Kidney tubule cell (primary cell): Measurements from ENCODE around the gene PPP1R9A.
A peak's percentile ranks its signal among the peaks of the same experiment; 100 is the strongest.

Experiments
- DNase-seq: peaks from one replicate; pipeline ENCODE4 v3.0.0-alpha.2; 2018; ENCODE audit warnings: low spot score

The PPP1R9A gene

GRCh38 chr7:94907026-94907810 lies at the start of gene PPP1R9A:
Gene PPP1R9A, plus strand, starts transcription at chr7:94907594. Its CDS starts 2,520 bp downstream, at chr7:94910114.
- peak; percentile 80 for DNase-seq

DNA sequence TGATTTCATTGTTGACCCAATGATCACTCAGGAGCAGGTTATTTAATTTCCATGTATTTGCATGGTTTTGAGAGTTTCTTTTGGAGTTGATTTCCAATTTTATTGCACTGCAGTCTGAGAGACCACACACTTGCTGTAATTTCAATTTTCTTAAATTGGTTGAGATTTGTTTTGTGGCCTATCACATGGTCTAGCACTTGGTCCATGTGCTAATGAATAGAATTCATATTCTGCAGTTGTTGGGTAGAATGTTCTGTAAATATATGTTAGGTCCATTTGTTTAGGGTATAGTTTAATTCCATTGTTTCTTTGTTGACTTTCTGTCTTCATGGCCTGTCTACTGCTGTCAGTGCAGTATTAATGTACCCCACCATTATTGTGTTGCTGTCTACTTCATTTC lies 36.3 kb upstream of the PPP1R9A start:
- no peak for DNase-seq

GRCh38 chr7:94873239-94873638 lies 34.2 kb upstream of the PPP1R9A start:
- DNase-seq = no peak

DNA sequence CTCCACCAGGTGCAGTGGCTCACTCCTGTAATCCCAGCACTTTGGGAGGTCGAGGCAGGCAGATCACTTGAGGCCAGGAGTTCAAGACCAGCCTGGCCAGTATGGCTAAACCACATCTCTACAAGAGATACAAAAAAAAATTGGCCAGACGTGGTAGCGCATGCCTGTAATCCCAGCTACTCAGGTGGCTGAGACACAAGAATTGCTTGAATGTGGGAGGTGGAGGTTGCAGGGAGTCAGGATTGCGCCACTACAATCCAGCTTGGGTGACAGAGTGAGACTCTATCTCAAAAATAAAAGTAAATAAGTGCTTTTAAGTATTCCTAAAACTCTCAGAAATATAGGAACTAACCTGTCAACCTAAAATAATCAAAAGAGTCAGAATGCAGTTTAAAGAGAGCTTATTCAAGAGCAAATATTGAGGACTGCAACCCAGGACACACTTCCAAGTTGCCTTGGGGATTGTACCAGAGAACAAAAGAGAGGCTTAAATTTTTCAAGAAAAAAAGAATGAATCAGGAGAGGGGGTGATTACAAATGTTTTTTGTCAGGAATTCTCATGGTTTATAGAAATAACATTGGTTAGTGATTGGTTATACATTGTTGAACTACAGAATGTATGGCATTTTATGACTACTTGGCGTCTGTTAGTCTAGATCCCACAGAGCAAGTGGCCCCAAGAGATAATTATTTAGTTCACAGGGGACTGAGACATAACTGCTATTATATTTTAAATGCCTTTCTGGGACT lies 33.2 kb upstream of the PPP1R9A start:
- DNase-seq = peak; percentile 44

- peak; percentile 40 for DNase-seq
These were observed 32.2 kb upstream of the PPP1R9A start for GRCh38 chr7:94875201-94875600.

GRCh38 chr7:94877731-94878670 lies 29.4 kb upstream of the PPP1R9A start:
- DNase-seq = peak; percentile 23

DNA sequence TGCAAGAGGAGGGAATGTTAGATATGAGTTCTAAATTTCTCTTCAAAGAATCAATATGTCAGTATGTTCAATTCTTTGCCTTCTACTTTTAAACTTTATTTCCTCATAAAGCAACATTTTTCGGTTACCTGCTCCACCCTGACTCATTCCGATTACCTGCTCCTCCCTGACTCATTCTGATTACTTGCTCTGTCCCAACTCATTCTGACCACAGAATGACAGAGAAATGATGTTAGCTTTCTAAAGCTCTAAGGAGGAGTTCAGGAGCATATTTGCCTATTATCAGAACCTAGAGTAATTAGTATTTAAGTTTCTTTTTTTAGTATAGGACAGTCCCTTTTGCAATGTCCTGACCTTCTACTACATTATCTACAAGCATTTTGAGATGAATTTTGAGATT lies 24.5 kb upstream of the PPP1R9A start:
- DNase-seq = peak; percentile 56

GRCh38 chr7:94883616-94884015 lies 23.8 kb upstream of the PPP1R9A start:
- peak; percentile 69 for DNase-seq

DNA sequence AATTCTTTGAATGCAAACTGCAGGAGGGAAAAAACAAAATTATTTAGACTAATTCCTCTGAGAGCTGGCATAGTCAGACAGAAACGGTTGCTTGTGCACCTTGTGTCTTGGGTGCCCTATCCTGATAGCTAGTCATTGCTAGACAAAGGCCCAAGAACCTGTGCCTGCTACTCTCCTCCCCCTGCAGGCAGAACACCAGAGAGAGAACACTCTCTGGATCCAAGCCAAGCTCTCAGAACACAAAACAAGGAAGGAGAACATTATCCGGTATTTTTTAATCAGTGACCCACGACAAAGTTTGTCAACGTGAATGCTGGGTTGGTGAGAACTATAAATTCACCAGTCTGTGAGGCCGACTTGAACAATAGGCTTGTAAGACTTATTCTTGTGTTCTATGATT lies 18.8 kb upstream of the PPP1R9A start:
- peak; percentile 84 for DNase-seq

GRCh38 chr7:94888995-94889523 lies 18.3 kb upstream of the PPP1R9A start:
- no peak for DNase-seq

DNA sequence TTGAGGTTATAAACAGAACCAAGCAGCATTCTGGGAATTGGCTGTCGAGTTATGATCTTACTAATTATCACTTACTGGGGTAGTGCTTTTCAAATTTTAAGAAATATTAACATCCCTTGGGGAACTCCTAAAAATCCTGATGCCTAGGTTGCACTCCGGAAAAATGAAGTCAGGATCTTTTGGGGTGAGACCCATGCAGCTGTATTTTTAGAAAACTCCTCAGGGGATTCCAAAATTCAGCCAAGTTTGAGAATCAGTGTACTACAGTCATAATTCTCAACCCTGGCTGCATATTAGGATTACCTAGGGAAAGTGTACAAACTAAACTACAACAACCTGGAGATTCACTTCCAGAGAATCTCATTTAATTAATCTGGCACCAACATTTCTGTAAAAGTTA lies 17.2 kb upstream of the PPP1R9A start:
- no peak for DNase-seq

DNA sequence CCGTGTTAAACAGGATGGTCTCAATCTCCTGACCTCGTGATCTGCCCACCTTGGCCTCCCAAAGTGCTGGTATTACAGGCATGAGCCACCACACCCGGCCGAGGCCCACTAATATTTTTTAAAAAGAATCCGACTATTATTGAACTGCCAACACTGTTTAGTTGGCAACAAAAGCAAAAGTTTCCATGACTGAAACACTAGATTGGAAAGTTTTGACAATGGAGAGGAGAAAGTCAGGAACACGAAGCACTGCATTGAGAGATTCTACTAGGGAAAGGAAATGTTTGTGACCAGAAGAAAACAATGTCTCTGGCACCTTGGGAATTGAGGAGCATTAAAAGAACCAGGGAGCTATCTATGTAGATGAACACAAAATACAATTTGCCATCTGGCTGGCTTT lies 13.7 kb upstream of the PPP1R9A start:
- DNase-seq = no peak

DNA sequence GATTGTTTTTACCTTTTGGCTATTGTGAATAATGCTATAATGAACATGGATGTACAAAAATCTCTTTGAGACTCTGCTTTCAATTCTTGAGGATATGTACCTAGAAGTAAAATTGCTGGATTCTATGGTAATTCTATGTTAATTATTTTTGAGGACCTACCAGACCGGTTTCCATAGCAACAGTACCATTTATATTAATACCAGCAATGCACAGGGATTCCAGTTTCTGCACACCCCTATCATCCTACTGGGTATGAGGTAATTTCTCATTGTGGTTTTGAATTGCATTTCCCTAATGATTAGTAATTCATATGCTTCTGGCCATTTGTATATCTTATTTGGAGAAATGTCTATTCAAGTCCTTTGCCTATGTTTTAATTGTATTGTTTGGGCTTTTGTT lies 9.9 kb upstream of the PPP1R9A start:
- DNase-seq = no peak

DNA sequence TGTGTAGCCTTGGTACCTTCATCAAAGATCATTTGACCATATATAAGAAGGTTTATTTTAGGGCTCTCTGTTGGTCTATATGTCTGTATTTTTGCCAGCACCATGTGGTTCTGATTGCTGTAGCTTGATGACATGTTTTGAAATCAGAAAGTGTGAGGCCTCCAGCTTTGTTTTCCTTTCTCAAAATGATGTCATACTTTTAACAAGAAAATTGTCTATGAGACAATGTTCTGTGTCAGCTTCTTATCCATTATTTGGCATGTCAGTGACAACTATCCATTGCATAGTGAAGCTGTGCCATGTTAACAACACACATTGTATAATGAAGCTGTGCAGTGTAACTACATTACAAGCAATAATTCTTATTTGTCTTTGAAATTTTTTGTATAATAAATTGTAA lies 9.1 kb upstream of the PPP1R9A start:
- DNase-seq = no peak

DNA sequence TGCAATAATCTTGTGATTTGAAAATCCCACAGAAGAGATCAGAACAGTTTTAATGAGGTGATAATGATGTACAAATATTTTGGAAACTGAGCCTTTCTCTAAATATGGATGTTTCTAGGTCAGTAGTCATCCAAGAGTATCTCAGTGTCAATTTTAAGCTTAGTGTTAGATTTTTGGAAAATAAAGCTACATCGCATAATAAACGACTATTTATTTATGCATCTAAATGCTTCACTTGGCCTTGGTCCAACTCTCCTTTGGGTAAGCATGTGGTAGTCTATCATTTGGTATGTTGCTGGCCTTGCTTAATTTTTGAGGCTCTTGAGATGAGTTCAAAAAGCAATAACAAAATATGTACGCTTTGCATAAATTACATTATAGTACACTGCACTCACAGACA lies 5.4 kb upstream of the PPP1R9A start:
- no peak for DNase-seq

- DNase-seq = no peak
These were observed 3.4 kb upstream of the PPP1R9A start for GRCh38 chr7:94903971-94904370.

- no peak for DNase-seq
These were observed 2.4 kb upstream of the PPP1R9A start for GRCh38 chr7:94904982-94905381.

GRCh38 chr7:94906065-94906851 lies 1.1 kb upstream of the PPP1R9A start:
- no peak for DNase-seq

DNA sequence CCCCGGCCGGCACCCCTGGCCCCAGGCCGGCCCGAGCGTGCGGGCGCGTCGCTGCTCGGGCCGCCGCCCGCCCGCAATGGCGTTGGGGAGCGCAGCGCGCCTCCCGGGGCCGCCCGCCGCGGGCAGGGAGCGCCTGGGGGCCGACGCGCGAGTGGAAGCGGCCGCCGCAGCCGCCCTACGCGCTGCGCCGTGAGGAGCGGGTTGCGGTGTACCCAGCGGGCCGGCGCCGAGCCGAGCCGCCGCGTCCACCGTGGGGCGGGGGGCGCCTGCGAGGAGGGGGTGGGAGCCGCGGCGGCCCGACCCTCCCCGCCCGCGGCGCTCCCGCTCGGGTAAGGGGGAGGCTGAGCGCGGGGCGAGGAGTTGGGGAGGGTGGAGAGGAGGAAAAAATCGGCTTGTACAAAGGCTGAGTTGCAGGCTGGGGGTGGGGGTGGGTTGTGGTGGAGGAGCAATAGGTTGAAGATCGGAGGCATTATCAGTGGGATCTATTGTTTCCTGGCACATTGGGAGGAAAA lies 473 bp downstream of the PPP1R9A start:
- DNase-seq = no peak

DNA sequence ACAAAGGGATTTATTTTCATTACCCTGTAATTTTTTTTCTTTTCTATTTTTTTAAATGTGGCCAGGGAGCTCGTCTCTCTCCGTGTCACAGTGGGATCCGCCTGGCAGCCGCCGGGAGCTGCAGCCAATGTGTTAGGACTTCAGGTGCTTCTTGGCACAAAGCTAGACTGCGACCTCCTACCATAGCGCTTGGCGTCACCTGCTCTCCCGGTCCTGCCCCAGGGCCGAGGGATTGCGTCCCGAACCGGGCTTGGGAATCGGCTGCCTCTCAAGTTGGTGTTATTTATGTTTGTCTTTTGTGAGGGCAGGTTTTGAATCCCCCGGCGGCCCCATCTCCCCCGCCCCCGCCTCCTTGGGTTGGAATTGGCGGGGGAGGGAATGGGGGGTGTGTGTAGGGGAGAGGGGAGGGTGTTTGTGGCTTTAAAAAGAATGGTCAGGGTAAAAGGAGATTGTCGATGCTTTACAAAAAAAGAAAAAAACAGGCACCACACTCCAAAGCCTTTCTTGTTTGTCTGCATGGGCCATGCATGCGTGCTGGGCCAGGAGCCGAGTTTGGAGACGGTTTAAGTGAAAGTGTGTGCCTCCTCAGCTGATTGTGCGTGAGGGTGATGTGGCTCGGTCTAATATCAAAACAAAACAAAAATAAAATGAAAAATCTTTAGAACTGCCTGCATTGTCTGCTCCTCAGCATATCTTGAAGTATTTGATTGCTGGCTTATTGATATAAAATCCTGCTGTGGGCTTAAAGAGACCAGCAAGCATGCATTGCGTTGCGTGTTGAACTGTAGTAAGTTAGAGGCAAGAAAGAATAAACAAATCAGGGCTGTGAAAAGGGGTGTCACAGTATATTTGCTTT lies 1.2 kb downstream of the PPP1R9A start:
- DNase-seq = peak; percentile 67
